Stimulated activated CD8-positive, alpha-beta memory T cell treated with anti-CD3 and anti-CD28 coated beads, Interleukin-15, amount 100 ng/mL, for 4 hours (primary cell): ENCODE results near the gene DTNBP1.

Experiments
- DNase-seq, 2 donors: peaks; one replicate each; pipeline ENCODE4 v3.0.0-alpha.2; 2020; ENCODE audit warnings: low read depth in 2 of 2

DTNBP1 gene

GRCh38 chr6:15592610-15593009 is 70.2 kb downstream of the DTNBP1 start:
- no peak for DNase-seq

GRCh38 chr6:15588971-15589634 is 73.7 kb downstream of the DTNBP1 start:
- DNase-seq, result no peak

- DNase-seq, result no peak
Observed at GRCh38 chr6:15586503-15586902, 76.3 kb downstream of the DTNBP1 start.

GRCh38 chr6:15585760-15586214 is 77.0 kb downstream of the DTNBP1 start:
- DNase-seq, result no peak

- no peak for DNase-seq
Observed at GRCh38 chr6:15582499-15582898, 80.3 kb downstream of the DTNBP1 start.

- no peak for DNase-seq
Observed at GRCh38 chr6:15581751-15582150, 81.1 kb downstream of the DTNBP1 start.

- DNase-seq, result no peak
Observed at GRCh38 chr6:15580326-15580725, 82.5 kb downstream of the DTNBP1 start.

GRCh38 chr6:15578716-15579391 is 84.0 kb downstream of the DTNBP1 start:
- DNase-seq, result no peak

- DNase-seq, result no peak
Observed at GRCh38 chr6:15577550-15578171, 85.2 kb downstream of the DTNBP1 start.

- DNase-seq, result no peak
Observed at GRCh38 chr6:15577106-15577505, 85.7 kb downstream of the DTNBP1 start.

GRCh38 chr6:15575357-15576033 is 87.3 kb downstream of the DTNBP1 start:
- DNase-seq, result no peak

GRCh38 chr6:15574486-15574885 is 88.3 kb downstream of the DTNBP1 start:
- no peak for DNase-seq

- DNase-seq, result no peak
Observed at GRCh38 chr6:15574023-15574422, 88.8 kb downstream of the DTNBP1 start.

GRCh38 chr6:15573384-15573783 is 89.4 kb downstream of the DTNBP1 start:
- DNase-seq, result no peak

- no peak for DNase-seq
Observed at GRCh38 chr6:15572296-15573016, 90.4 kb downstream of the DTNBP1 start.

- DNase-seq, result no peak
Observed at GRCh38 chr6:15570171-15570570, 92.7 kb downstream of the DTNBP1 start.

GRCh38 chr6:15569035-15569995 is 93.5 kb downstream of the DTNBP1 start:
- DNase-seq, result no peak

- no peak for DNase-seq
Observed at GRCh38 chr6:15562977-15563376, 99.9 kb downstream of the DTNBP1 start.

GRCh38 chr6:15561447-15562199 is 101.2 kb downstream of the DTNBP1 start:
- no peak for DNase-seq

GRCh38 chr6:15560713-15561112 is 102.1 kb downstream of the DTNBP1 start:
- DNase-seq, result no peak
